HG02938 (cell line): Measurements from ENCODE around the gene TENM4.
"Not testable (repeated sequence)": the region's sequence is repeated elsewhere in the genome, so short reads cannot be mapped to it uniquely, and the experiment has no call there.

Source experiments
- ATAC-seq: cut with Tn5 transposase; IDR thresholded peaks from one replicate; pipeline ENCODE4 v1.9.1; 2021; ENCODE audit warnings: mild to moderate bottlenecking, moderate library complexity; ENCODE audit not compliant: unreplicated experiment

TENM4 gene

GRCh38 chr11:78833237-78833636 is 607.6 kb downstream of the TENM4 start:
- no peak for ATAC-seq

- no peak for ATAC-seq
Measured at GRCh38 chr11:78832226-78832947, 608.4 kb downstream of the TENM4 start.

GRCh38 chr11:78831571-78831970 is 609.3 kb downstream of the TENM4 start:
- no peak for ATAC-seq

- ATAC-seq, result no peak
Measured at GRCh38 chr11:78830277-78830819, 610.5 kb downstream of the TENM4 start.

- ATAC-seq, result no peak
Measured at GRCh38 chr11:78829146-78829545, 611.7 kb downstream of the TENM4 start.

- ATAC-seq, result no peak
Measured at GRCh38 chr11:78828676-78829075, 612.2 kb downstream of the TENM4 start.

GRCh38 chr11:78827291-78827690 is 613.5 kb downstream of the TENM4 start:
- not testable (repeated sequence) for ATAC-seq

- no peak for ATAC-seq
Measured at GRCh38 chr11:78825591-78826020, 615.2 kb downstream of the TENM4 start.

GRCh38 chr11:78823588-78823987 is 617.2 kb downstream of the TENM4 start:
- ATAC-seq, result no peak

- no peak for ATAC-seq
Measured at GRCh38 chr11:78822931-78823423, 617.9 kb downstream of the TENM4 start.

- no peak for ATAC-seq
Measured at GRCh38 chr11:78821371-78822306, 619.2 kb downstream of the TENM4 start.

- no peak for ATAC-seq
Measured at GRCh38 chr11:78820741-78821140, 620.1 kb downstream of the TENM4 start.

GRCh38 chr11:78818201-78818600 is 622.6 kb downstream of the TENM4 start:
- ATAC-seq, result no peak

- ATAC-seq, result no peak
Measured at GRCh38 chr11:78815831-78816230, 625.0 kb downstream of the TENM4 start.

GRCh38 chr11:78812513-78813293 is 628.1 kb downstream of the TENM4 start:
- no peak for ATAC-seq

GRCh38 chr11:78810559-78811009 is 630.2 kb downstream of the TENM4 start:
- no peak for ATAC-seq

- no peak for ATAC-seq
Measured at GRCh38 chr11:78809931-78810541, 630.8 kb downstream of the TENM4 start.

- ATAC-seq, result no peak
Measured at GRCh38 chr11:78808923-78809322, 631.9 kb downstream of the TENM4 start.

GRCh38 chr11:78807351-78807750 is 633.5 kb downstream of the TENM4 start:
- no peak for ATAC-seq
